ENCODE data around the gene LRRC23. TPM values are rescaled to one million over a fixed set of nuclear protein-coding genes. Genes with fewer than 3 reads are reported as not detected.

Gene LRRC23
- total and polyA plus RNA-seq, 9 of the 15 experiments (the other 6 are each of a cell fraction or from before 2014, with no cell fraction given), result 2.2 to 7.0 (median 3.0) TPM

- TF ChIP-seq AFF1 (IDR thresholded peaks at IDR 0.05; ENCODE audit: low read depth in 1 of 2, partially characterized antibody in 2 of 2) (no peak), HMBOX1 (IDR thresholded peaks at IDR 0.05) (no peak), MGA (IDR thresholded peaks at IDR 0.05) (peak; percentile 50; the same call in 1 of the 2 replicates), ZNF589 (CRISPR knock-in tag; IDR thresholded peaks at IDR 0.05; ENCODE audit: low read depth) (no peak), TCF15 (CRISPR knock-in tag; IDR thresholded peaks at IDR 0.05) (no peak), RBFOX2 (IDR thresholded peaks at IDR 0.05; ENCODE audit: low read depth, low read length) (peak; percentile 88), ZFP1 (CRISPR knock-in tag; IDR thresholded peaks at IDR 0.05) (no peak), MCM7 (IDR thresholded peaks at IDR 0.05) (no peak), CBX1 (IDR thresholded peaks at IDR 0.05; ENCODE audit: low read depth) (0 out of 2 replicates have a peak, but pooled peaks have one; percentile 72)
Measured at GRCh38 chr12:6867413-6868210, 37.0 kb upstream of the LRRC23 start, which contains the start of gene TPI1 (continued).
